HFFc6 (cell line): ENCODE data around the gene MRPL44. TPM values are rescaled to one million over a fixed set of nuclear protein-coding genes. Genes with fewer than 3 reads are reported as not detected.
"Not testable (repeated sequence)": the region's sequence is repeated elsewhere in the genome, so short reads cannot be mapped to it uniquely, and the experiment has no call there.

Experiments used
- DNase-seq: peaks from one replicate; pipeline ENCODE4 v3.0.0-alpha.2; 2018
- H3K27ac Mint-ChIP-seq: 2 replicates; pipeline ENCODE4 v1.8.0; 2020; ENCODE audit warnings: mild to moderate bottlenecking, mixed read lengths
- H3K27me3 Mint-ChIP-seq: 2 replicates; pipeline ENCODE4 v1.8.0; 2021; ENCODE audit warnings: mild to moderate bottlenecking, moderate library complexity, mixed read lengths; ENCODE audit not compliant: insufficient read depth
- H3K36me3 Mint-ChIP-seq: 2 replicates; pipeline ENCODE4 v1.8.0; 2021; ENCODE audit warnings: low read depth, mixed read lengths
- H3K4me1 Mint-ChIP-seq: 2 replicates; pipeline ENCODE4 v1.8.0; 2020; ENCODE audit warnings: low read depth, mixed read lengths
- H3K4me3 Mint-ChIP-seq: 2 replicates; pipeline ENCODE4 v1.8.0; 2020; ENCODE audit warnings: mild to moderate bottlenecking, moderate library complexity, mixed read lengths
- H3K9me3 Mint-ChIP-seq: 2 replicates; pipeline ENCODE4 v1.8.0; 2020; ENCODE audit warnings: mild to moderate bottlenecking, mixed read lengths
- total RNA-seq, 6 experiments: library from RNA; stranded (reverse); fragmentation: NEBNext Ultra II Directional; extraction: Animal tissue kit (Norgen Biotek cat#: 25700); gene quantifications; 2 replicates in 1 of 6; 3 replicates in 5 of 6; pipeline ENCODE4 v1.2.3, GENCODE V29; 2021
- TF ChIP-seq, protein P1 (sequence below): fragments of 200-600 bp; sonication (generic); IDR thresholded peaks from 2 replicates; pipeline ENCODE4 v1.5.0; 2021; ENCODE audit warnings: antibody characterized with exemption, mild to moderate bottlenecking

Gene MRPL44
- total RNA-seq, 6 experiments from 2014 or later = 27.5 to 29.8 (median 28.6) TPM

DNA sequence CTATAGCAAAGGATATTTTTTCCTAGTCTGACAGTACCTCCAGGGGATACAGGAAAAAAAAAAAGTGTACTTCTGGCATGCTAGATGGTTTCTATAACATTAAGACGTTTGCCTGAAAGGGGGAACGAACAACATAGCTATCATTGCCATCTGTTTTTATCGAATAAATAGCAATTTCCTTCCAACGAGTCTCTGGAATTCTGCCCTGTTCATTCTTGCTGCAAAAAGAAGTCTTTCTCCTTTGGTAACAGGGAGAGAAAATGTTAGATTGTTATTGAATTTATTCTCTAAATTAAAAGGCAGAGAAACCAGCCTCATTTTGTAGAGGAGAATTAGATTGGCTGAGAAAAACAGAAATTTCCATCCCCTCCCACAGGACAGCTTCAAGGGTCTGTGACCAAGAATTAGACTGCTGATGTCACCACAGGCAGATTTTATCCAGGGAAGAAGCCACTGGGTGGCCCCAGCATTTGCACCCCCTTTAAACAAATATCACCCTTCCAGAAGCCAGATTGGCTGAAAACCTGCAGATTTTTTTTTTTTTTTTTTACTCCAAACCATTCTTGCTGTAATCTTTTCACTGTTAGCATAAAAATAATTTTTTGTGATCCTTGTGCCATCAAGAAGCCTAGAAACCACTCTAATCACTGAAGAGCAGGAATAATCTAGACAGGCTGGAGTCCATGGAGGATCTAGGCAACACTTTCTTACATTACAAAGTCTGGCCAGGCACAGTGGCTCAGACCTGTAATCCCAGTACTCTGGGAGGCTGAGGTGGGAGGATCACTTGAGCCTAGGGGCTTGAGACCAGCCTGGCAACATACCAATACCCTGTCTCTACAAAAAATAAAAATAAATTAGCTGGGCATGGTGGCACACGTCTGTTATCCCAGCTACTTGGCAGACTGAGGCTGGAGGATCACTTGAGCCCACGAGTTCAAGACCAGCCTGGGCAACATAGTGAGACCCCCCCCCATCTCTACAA lies 24.2 kb upstream of the MRPL44 start:
- Mint-ChIP-seq H3K27me3 (peaks cover 3% of the 10 kb centered on the region; the same call in 1 of the 2 replicates), H3K36me3 (peaks cover 2% of the 10 kb centered on the region), H3K4me3 (no peak overlapping the region), H3K9me3 (no peaks in the 10 kb centered on the region), H3K27ac (no peak overlapping the region), H3K4me1 (peaks cover 67% of the 10 kb centered on the region)
- TF ChIP-seq, protein P1, sequence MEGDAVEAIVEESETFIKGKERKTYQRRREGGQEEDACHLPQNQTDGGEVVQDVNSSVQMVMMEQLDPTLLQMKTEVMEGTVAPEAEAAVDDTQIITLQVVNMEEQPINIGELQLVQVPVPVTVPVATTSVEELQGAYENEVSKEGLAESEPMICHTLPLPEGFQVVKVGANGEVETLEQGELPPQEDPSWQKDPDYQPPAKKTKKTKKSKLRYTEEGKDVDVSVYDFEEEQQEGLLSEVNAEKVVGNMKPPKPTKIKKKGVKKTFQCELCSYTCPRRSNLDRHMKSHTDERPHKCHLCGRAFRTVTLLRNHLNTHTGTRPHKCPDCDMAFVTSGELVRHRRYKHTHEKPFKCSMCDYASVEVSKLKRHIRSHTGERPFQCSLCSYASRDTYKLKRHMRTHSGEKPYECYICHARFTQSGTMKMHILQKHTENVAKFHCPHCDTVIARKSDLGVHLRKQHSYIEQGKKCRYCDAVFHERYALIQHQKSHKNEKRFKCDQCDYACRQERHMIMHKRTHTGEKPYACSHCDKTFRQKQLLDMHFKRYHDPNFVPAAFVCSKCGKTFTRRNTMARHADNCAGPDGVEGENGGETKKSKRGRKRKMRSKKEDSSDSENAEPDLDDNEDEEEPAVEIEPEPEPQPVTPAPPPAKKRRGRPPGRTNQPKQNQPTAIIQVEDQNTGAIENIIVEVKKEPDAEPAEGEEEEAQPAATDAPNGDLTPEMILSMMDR = no peak
- no peak for DNase-seq

DNA sequence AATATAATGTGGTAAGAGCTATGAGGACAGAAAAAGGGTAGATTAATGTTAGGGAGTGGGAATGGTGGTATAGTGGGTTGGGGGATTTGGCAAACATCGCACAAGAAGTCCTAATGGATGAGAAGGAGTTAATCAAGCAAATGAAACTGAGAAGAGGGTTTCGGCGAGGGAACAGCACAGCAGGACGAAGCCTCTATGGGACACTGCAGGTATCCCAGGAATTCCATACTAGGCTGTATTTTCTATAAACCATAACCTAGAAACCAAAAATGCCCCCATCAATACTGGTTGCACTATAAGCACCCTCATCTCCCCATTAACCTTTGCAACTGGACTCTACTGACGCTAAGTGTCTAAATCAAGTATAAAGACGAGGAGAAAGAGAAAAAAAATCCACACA lies 22.4 kb upstream of the MRPL44 start:
- TF ChIP-seq, protein P1 = no peak
- Mint-ChIP-seq H3K4me3 (no peak overlapping the region; the same call in 1 of the 2 replicates), H3K9me3 (no peaks in the 10 kb centered on the region), H3K36me3 (peaks cover 8% of the 10 kb centered on the region), H3K27ac (no peak overlapping the region), H3K4me1 (peaks cover 71% of the 10 kb centered on the region), H3K27me3 (peaks cover 3% of the 10 kb centered on the region; the same call in 1 of the 2 replicates)
- DNase-seq = no peak

DNA sequence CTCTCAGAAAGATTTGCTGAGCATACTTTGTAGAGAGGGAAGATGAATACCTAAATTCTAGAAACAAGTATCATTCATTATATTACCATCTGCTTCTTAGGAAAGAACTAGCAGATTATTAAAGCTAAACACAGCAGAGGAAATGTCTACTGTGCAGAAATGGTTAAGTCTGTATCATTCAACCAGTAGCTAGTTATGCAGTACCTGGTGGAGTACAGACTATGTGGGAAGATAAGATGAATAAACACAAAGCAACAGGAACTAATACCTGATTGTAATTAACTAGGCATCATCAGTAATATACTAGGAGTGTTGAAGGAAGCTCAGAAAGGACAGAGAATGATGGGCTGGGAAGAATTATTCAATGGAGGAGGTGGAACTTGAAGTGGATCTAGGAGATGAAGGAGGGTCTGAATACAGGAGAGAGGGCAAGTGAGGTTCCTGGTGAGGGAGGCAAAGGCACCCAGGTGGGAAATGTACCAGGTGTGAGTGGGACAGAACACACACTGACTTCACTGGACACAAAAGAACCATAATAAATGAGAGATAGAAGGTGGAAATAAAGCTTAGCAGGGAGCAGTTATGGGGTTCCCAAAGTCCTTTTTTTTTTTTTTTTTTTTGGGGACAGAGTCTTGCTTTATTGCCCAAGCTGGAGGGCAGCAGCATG lies 21.7 kb upstream of the MRPL44 start:
- Mint-ChIP-seq H3K36me3 (peaks cover 8% of the 10 kb centered on the region), H3K27me3 (peaks cover 3% of the 10 kb centered on the region; the same call in 1 of the 2 replicates), H3K4me3 (no peak overlapping the region), H3K27ac (peak overlapping the region; percentile 0; the same call in 1 of the 2 replicates), H3K4me1 (peaks cover 64% of the 10 kb centered on the region), H3K9me3 (no peaks in the 10 kb centered on the region)
- TF ChIP-seq, protein P1 = no peak
- DNase-seq = no peak

DNA sequence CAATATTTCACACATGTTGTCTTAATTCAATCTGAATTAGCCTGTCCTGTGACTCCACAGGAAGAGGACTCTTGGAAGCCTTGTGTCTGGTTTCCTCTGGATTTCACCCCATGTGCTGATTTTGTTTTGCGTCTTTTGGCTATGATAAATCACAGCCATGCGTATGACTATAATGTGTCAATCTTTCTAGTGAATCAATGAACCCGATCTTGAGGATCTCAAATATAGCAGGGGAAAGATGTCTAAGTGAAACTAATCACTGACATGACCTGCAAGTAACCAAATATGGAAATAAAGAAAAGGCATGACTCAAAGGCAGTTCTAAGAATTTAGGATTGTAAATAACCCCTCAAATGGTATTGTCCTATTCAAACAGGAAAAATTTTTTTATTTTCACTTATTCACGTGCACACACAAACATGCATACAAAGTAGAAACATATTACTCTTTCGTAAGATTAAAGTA lies 20.4 kb upstream of the MRPL44 start:
- peaks cover 13% of the 10 kb centered on the region for H3K36me3 Mint-ChIP-seq
- peaks cover 3% of the 10 kb centered on the region; the same call in 1 of the 2 replicates for H3K27me3 Mint-ChIP-seq
- H3K4me3 Mint-ChIP-seq = peak overlapping the region; percentile 12; the same call in 1 of the 2 replicates
- no peaks in the 10 kb centered on the region; the same call in 1 of the 2 replicates for H3K9me3 Mint-ChIP-seq
- peak overlapping the region; percentile 29; the same call in 1 of the 2 replicates for H3K27ac Mint-ChIP-seq
- no peak for DNase-seq
- TF ChIP-seq, protein P1 = no peak
- H3K4me1 Mint-ChIP-seq = peaks cover 72% of the 10 kb centered on the region

DNA sequence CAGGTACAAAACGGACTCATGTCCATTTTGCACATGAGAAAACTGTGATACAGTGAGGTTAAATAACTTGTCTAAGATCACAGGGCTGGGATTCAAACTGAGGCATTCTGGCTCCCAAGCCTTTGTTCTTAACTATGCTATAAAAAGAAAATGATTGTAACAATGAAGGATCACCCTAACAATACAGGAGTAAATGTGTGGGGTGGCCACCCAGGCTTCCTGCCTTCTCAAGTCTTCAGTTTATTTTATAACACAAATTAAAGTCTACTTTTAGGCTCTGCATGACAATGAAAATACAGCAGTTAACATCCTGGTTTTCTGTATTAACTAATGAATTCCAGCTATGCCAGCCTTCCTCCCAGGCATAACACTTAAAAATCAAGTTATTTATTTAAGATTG lies 19.7 kb upstream of the MRPL44 start:
- no peaks in the 10 kb centered on the region; the same call in 1 of the 2 replicates for H3K9me3 Mint-ChIP-seq
- H3K4me1 Mint-ChIP-seq = peaks cover 73% of the 10 kb centered on the region
- H3K27me3 Mint-ChIP-seq = peaks cover 3% of the 10 kb centered on the region; the same call in 1 of the 2 replicates

DNA sequence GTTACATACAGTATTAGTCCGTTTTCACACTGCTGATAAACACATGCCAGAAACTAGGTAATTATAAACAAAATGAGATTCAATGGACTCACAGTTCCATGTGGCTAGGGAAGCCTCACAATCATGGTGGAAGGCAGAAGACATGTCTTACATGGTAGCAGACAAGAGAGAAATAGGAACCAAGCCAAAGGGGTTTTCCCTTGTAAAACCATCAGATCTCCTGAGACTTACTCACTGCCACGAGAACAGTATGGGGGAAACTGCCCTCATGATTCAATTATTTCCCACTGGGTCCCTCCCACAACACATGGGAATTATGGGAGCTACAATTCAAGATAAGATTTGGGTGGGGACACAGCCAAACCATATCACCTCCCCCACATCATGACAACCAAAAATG lies 17.8 kb upstream of the MRPL44 start:
- Mint-ChIP-seq H3K4me1 (peaks cover 70% of the 10 kb centered on the region), H3K36me3 (peaks cover 22% of the 10 kb centered on the region)
- not testable (repeated sequence) for H3K27ac Mint-ChIP-seq, H3K4me3 Mint-ChIP-seq, DNase-seq, H3K9me3 Mint-ChIP-seq, H3K27me3 Mint-ChIP-seq

More for the DNA sequence above, 19.7 kb upstream of the MRPL44 start:
- DNase-seq = no peak
- no peak overlapping the region for H3K27ac Mint-ChIP-seq
- H3K4me3 Mint-ChIP-seq = no peak overlapping the region; the same call in 1 of the 2 replicates
- peaks cover 13% of the 10 kb centered on the region for H3K36me3 Mint-ChIP-seq
- TF ChIP-seq, protein P1 = no peak
